ENCODE data around the gene CCDC91.

CCDC91 gene

GRCh38 chr12:28184375-28184774 is 5.9 kb upstream of the CCDC91 start:
- no peaks in the 10 kb centered on the region for H3K79me2 ChIP-seq (ENCODE audit: insufficient read depth, low read length)
- no peak overlapping the region for H2AFZ ChIP-seq (ENCODE audit: low read depth, low read length, severe bottlenecking)
- H3K27me3 ChIP-seq (ENCODE audit: low read length), result no peaks in the 10 kb centered on the region
- H3K36me3 ChIP-seq (ENCODE audit: low read length), result no peaks in the 10 kb centered on the region
- H3K9me2 ChIP-seq (replicated peaks; ENCODE audit: insufficient read depth, low read length), result no peaks in the 10 kb centered on the region
- H3F3A ChIP-seq (ENCODE audit: insufficient read depth), result no peaks in the 10 kb centered on the region; the same call in 1 of the 2 replicates
- H3K4me2 ChIP-seq (ENCODE audit: low read depth, low read length, poor library complexity, severe bottlenecking), result no peak overlapping the region
- H3K9me3 ChIP-seq (ENCODE audit: insufficient read depth, low read length), result no peaks in the 10 kb centered on the region
- no peak overlapping the region for H3K27ac ChIP-seq (ENCODE audit: low read depth, low read length)
- no peaks in the 10 kb centered on the region for H4K20me1 ChIP-seq (ENCODE audit: low read depth, low read length)
- no peak overlapping the region for H3K4me3 ChIP-seq (ENCODE audit: insufficient read depth, low read length, poor library complexity, severe bottlenecking)
- no peak for TF ChIP-seq EZH2phosphoT487 (conservative IDR thresholded peaks at IDR 0.05; ENCODE audit: low read length)
- TF ChIP-seq, protein P1, sequence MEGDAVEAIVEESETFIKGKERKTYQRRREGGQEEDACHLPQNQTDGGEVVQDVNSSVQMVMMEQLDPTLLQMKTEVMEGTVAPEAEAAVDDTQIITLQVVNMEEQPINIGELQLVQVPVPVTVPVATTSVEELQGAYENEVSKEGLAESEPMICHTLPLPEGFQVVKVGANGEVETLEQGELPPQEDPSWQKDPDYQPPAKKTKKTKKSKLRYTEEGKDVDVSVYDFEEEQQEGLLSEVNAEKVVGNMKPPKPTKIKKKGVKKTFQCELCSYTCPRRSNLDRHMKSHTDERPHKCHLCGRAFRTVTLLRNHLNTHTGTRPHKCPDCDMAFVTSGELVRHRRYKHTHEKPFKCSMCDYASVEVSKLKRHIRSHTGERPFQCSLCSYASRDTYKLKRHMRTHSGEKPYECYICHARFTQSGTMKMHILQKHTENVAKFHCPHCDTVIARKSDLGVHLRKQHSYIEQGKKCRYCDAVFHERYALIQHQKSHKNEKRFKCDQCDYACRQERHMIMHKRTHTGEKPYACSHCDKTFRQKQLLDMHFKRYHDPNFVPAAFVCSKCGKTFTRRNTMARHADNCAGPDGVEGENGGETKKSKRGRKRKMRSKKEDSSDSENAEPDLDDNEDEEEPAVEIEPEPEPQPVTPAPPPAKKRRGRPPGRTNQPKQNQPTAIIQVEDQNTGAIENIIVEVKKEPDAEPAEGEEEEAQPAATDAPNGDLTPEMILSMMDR (IDR thresholded peaks at IDR 0.05; ENCODE audit: insufficient read depth, low read length, poor library complexity, severe bottlenecking), result no peak
- no peak overlapping the region for H3K9ac ChIP-seq (ENCODE audit: low read length)

DNA sequence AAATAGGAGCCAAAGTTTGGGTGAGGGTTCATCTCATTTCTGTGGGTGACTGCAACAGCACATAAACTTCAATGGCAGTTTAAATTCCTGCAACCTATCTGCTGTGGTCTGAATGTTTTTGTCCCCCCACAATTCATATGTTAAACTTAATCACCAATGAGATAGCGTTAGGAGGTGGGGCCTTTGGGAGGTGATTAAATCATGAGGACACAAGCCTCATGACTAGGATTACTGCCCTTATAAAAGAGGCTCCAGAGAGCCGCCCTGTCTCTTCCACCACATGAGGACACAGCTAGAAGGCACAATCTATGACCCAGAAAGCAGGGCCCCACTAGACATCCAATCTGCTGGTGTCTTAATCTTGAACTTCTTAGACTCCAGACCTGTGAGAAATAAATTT is 3.8 kb upstream of the CCDC91 start:
- H3K4me2 ChIP-seq (ENCODE audit: low read depth, low read length, poor library complexity, severe bottlenecking), result no peak overlapping the region
- no peak overlapping the region for H3K9ac ChIP-seq (ENCODE audit: low read length)
- H3K9me2 ChIP-seq (replicated peaks; ENCODE audit: insufficient read depth, low read length), result no peaks in the 10 kb centered on the region
- H3K27me3 ChIP-seq (ENCODE audit: low read length), result no peaks in the 10 kb centered on the region
- TF ChIP-seq, protein P1 (IDR thresholded peaks at IDR 0.05; ENCODE audit: insufficient read depth, low read length, poor library complexity, severe bottlenecking), result no peak
- TF ChIP-seq EZH2phosphoT487 (conservative IDR thresholded peaks at IDR 0.05; ENCODE audit: low read length), result no peak
- H3K36me3 ChIP-seq (ENCODE audit: low read length), result no peaks in the 10 kb centered on the region
- no peaks in the 10 kb centered on the region for H4K20me1 ChIP-seq (ENCODE audit: low read depth, low read length)
- H3K4me3 ChIP-seq (ENCODE audit: insufficient read depth, low read length, poor library complexity, severe bottlenecking), result no peak overlapping the region
- no peaks in the 10 kb centered on the region for H3K9me3 ChIP-seq (ENCODE audit: insufficient read depth, low read length)
- H3F3A ChIP-seq (ENCODE audit: insufficient read depth), result no peaks in the 10 kb centered on the region; the same call in 1 of the 2 replicates
- no peak overlapping the region for H2AFZ ChIP-seq (ENCODE audit: low read depth, low read length, severe bottlenecking)
- peaks cover 6% of the 10 kb centered on the region for H3K79me2 ChIP-seq (ENCODE audit: insufficient read depth, low read length)
- no peak overlapping the region for H3K27ac ChIP-seq (ENCODE audit: low read depth, low read length)

DNA sequence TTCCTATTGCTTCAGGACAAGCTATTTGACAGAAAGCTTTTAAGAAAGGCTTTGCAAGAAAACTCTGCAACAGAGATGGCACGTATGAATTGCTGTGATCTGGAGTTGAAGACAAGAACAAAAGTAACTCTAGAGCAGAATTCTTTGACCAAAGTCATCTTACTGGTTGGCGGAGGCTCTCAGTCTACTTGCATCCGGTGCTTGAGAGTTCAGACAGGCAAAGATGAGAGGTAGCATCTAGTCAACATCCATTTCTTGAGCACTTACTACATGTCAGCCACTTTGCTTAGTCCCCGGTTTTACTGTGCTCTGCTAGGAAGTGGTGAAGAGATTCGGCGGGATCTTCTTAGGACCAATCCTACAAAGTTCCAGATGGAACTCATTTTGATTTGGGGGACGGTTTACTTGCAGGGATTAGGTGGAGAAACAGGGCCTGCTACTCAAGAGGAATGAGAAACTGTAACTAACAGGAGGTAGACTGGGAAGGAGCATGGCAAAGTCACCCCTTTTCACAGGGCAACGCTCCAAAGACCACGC is 404 bp upstream of the CCDC91 start:
- no peak for TF ChIP-seq EZH2phosphoT487 (conservative IDR thresholded peaks at IDR 0.05; ENCODE audit: low read length)
- TF ChIP-seq, protein P1 (IDR thresholded peaks at IDR 0.05; ENCODE audit: insufficient read depth, low read length, poor library complexity, severe bottlenecking), result no peak
- Histone ChIP-seq H2AFZ (ENCODE audit: low read depth, low read length, severe bottlenecking) (peak overlapping the region; percentile 88), H4K20me1 (ENCODE audit: low read depth, low read length) (no peaks in the 10 kb centered on the region), H3K27ac (ENCODE audit: low read depth, low read length) (no peak overlapping the region; the same call in 1 of the 2 replicates), H3K36me3 (ENCODE audit: low read length) (no peaks in the 10 kb centered on the region), H3K4me2 (ENCODE audit: low read depth, low read length, poor library complexity, severe bottlenecking) (peak overlapping the region; percentile 64), H3F3A (ENCODE audit: insufficient read depth) (no peaks in the 10 kb centered on the region; the same call in 1 of the 2 replicates), H3K9ac (ENCODE audit: low read length) (peak overlapping the region; percentile 70), H3K4me3 (ENCODE audit: insufficient read depth, low read length, poor library complexity, severe bottlenecking) (peak overlapping the region; percentile 72), H3K9me2 (replicated peaks; ENCODE audit: insufficient read depth, low read length) (no peaks in the 10 kb centered on the region), H3K79me2 (ENCODE audit: insufficient read depth, low read length) (peaks cover 31% of the 10 kb centered on the region), H3K27me3 (ENCODE audit: low read length) (no peaks in the 10 kb centered on the region), H3K9me3 (ENCODE audit: insufficient read depth, low read length) (no peaks in the 10 kb centered on the region)

Measured in SU-DHL-6 (cell line).